NCI-H146 (cell line): Measurements from ENCODE around the gene BCL3.
"Not testable (repeated sequence)": the region's sequence is repeated elsewhere in the genome, so short reads cannot be mapped to it uniquely, and the experiment has no call there.

Source experiments
- DNase-seq: peaks from one replicate; lab custom pipeline; 2025; lab: John Stamatoyannopoulos, UW

Gene BCL3

GRCh38 chr19:44748426-44749254, at the start of gene BCL3:
BCL3 (plus strand) TSS chr19:44748708; CDS start chr19:44748791, 83 bp downstream.
- peak; percentile 59 for DNase-seq

DNA sequence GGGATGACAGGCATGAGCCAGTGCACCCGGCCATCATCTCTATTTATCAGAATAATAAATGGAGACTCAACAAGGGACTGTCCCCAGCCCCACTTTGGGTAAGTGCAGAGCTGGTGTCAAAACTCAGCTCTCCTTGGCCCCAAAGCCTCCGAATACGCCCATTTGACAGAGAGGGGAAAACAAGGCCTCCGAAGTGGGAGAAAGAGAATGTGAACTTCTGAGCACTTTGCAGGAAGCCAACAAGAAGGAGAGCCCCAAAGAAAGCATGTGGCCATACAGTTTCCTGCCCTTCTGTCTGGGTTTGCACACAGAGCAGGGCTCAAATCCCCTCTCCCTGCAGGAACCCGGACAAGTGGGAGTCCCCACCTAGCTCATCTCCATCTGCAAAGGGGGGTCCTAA, 48.0 kb upstream of the BCL3 start:
- DNase-seq: no peak

DNA sequence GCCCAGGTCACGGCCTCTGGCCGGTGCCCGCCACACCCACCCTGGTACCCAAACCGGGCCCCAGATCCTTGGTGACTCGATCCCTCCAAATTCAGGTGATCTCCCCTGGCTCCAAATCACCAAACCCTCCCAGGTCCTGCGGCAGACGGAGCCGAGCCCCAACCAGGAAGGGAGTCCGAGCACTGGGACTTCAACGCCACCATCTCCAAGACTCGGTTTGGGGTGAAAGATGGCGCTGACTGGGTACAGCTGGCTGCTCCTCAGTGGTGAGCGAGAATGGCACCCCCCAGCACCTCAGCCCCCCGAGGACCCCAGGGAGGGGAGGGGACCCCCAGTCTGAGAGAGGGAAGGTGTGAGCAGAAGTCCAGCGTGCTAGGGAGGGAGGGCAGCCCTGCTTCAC, 47.3 kb upstream of the BCL3 start:
- DNase-seq: no peak

- no peak for DNase-seq
These were observed 45.8 kb upstream of the BCL3 start for GRCh38 chr19:44702551-44703176.

DNA sequence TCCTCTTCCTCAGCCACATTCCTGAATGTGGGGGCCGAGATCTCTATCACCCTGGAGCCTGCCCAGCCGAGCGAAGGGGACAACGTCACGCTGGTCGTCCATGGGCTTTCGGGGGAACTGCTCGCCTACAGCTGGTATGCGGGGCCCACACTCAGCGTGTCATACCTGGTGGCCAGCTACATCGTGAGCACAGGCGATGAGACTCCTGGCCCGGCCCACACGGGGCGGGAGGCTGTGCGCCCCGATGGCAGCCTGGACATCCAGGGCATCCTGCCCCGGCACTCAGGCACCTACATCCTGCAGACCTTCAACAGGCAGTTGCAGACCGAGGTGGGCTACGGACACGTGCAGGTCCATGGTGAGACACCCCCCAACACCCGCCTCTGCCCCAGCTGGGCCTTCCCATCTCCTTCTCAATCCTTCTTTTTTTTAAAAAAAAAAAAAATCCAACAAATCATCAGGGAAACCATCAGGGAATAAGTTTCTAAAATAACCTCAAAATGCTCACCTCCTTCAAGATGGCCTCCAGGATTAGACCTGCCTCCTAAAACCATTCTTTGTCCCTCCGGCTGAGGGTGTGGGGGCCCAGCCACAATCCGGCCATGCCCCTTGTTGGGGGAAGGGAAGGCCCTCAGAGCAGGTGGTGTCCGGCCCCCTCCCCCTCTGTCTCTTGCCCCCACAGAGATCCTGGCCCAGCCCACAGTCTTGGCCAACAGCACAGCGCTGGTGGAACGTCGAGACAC, 45.0 kb upstream of the BCL3 start:
- no peak for DNase-seq

GRCh38 chr19:44704982-44705381, 43.5 kb upstream of the BCL3 start:
- no peak for DNase-seq

GRCh38 chr19:44705502-44706010, 43.0 kb upstream of the BCL3 start:
- no peak for DNase-seq

DNA sequence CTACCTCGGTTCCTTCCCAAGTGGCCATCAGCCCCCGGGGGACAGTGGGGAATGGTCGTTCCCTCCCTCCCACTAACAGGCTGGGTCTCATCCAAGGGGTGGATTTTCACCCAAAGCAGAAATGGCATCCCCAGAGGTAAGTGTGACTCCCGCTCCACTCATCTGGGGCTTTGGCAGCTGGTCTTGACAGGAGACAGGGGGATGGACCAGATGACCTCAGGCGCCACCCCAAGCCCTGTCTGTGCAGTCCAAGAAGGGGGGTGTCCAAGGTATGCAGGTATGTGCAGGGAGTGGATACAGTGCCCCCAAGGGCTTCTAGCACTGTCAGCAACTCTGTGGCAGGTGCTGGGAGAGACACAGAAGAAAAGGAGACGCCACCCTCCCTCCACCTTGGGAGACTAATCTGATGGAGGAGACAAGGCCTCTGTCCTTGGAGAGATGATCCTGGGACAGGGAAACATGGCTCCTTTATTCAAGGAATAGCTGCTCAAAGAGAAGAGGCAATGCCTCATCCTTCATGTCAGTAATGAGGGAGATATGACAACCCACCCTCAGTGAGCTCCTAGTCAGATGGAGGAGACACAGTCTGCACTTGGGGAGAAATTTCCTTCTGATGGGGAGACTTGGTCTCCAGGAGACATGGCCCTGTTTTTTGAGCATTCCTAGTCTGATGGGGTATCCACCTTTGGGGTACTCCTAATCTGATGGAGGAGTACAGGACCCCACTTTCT, 41.8 kb upstream of the BCL3 start:
- DNase-seq: no peak

DNA sequence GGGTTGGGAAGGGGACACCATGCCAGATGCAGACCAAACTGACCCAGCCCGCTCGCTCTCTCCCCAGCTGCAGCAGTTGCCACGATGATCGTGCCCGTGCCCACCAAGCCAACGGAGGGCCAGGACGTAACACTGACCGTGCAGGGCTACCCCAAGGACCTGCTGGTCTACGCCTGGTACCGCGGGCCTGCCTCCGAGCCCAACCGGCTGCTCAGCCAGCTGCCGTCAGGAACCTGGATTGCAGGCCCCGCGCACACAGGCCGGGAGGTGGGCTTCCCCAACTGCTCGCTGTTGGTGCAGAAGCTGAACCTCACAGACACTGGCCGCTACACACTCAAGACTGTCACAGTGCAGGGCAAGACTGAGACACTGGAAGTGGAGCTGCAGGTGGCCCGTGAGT, 40.7 kb upstream of the BCL3 start:
- DNase-seq: no peak

GRCh38 chr19:44708940-44709339, 39.6 kb upstream of the BCL3 start:
- DNase-seq: no peak

DNA sequence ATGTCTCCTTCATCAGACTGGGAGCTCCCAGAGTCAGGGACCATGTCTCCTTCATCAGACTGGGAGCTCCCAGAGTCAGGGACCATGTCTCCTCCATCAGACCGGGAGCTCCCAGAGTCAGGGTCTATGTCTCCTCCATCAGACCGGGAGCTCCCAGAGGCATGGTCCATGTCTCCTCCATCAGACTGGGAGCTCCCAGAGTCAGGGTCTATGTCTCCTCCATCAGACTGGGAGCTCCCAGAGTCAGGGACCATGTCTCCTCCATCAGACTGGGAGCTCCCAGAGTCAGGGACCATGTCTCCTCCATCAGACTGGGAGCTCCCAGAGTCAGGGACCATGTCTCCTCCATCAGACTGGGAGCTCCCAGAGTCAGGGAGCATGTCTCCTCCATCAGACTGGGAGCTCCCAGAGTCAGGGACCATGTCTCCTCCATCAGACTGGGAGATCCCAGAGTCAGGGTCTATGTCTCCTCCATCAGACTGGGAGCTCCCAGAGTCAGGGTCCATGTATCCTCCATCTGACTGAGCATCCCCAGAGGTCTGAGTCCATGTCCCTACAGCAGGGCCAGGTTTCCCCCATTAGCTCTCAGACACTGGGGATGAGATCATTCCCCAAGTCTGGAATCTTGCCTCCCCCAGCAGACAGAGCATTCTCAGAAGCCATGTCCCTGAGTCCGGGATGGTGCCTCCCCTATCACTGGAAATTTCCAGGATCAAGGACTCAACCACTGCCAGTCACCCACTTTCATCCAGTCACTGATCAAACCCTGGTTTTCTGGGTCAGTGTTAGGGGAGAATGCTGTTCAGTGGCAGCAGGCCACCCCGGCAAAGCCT, 38.9 kb upstream of the BCL3 start:
- DNase-seq: not testable (repeated sequence)

DNA sequence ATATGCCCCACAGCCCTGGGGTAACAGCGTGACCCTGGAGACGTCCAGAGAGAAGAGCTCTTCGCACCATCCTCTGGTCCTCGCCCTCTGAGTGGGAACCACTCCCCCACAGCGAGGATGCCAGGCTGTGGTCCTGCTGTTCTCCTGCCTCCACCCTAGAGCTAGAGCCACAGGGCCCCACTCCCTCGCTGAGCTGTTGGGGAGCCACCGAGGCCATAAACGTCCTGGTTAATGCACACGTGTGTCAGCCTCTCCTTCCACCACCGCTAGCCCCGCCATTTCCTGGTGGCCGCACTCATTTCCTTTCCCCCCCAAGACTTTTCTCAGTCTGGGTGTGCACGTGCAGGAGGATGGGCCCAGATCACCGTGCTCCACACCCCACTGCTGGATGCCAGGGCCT, 38.0 kb upstream of the BCL3 start:
- no peak for DNase-seq

GRCh38 chr19:44712864-44713515, 35.5 kb upstream of the BCL3 start:
- no peak for DNase-seq

- no peak for DNase-seq
These were observed 33.8 kb upstream of the BCL3 start for GRCh38 chr19:44714597-44715169.

DNA sequence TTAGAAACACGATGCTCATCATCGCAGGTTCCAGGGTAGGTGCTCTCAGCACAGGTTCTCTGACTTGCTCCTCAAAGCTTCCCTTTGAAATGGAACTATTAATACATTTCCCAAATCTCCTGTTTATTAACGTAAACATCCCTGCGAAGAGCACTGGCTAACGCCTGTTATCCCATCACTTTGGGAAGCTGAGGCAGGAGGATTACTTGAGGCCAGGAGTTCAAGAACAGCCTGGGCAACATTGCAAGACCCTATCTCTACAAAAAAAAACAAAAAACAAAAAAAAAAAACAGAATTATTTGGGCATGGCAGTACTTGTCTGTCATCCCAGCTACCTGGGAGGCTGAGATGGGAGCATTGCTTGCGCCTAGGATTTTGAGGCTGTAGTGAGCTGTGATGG, 30.9 kb upstream of the BCL3 start:
- DNase-seq: no peak

GRCh38 chr19:44718441-44719261, 29.9 kb upstream of the BCL3 start:
- DNase-seq: peak; percentile 84

- no peak for DNase-seq
These were observed 29.2 kb upstream of the BCL3 start for GRCh38 chr19:44719262-44719701.

- DNase-seq: not testable (repeated sequence)
These were observed 28.1 kb upstream of the BCL3 start for GRCh38 chr19:44720396-44720795.

- DNase-seq: no peak
These were observed 27.6 kb upstream of the BCL3 start for GRCh38 chr19:44720945-44721344.
